ENCODE measurements around the gene GTF3C5. TPM values are rescaled to one million over a fixed set of nuclear protein-coding genes. Genes with fewer than 3 reads are reported as not detected.

The GTF3C5 gene
- total and polyA plus RNA-seq, 9 of the 15 experiments (the other 6 are each of a cell fraction or from before 2014, with no cell fraction given) = 3.8 to 118 (median 83.7) TPM

DNA sequence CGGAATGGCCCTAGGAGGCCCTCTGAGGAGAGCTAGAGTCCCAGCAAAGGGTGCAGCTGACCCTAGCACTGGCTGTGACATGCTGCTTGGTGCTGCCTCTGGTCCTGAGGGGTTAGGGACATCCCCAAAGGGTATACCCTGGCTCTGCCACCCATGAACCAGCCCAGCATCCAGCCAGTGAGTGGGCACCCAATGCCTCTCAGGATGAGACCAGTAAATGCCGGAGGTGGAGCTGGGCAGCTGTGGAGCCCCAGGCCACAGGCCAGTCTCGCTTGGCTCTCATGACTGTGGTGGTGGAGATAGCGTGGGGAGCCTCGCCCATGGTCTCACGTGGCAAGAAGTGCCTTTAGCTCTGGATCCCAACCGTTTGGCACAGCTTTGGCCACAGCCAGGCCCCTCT, 27.3 kb downstream of the GTF3C5 start:
- Histone ChIP-seq H3K27ac (ENCODE audit: extremely low read depth, low read depth, low read length) (no peak overlapping the region), H3K9me3 (replicated peaks; ENCODE audit: control insufficient read depth, insufficient read depth, low read depth, low read length) (no peaks in the 10 kb centered on the region), H3K9me1 (ENCODE audit: control insufficient read depth, insufficient read depth, low read length) (no peaks in the 10 kb centered on the region), H3K79me2 (ENCODE audit: control insufficient read depth, insufficient read depth, low read length) (no peaks in the 10 kb centered on the region), H4K20me1 (replicated peaks; ENCODE audit: control insufficient read depth, insufficient read depth, low read length) (no peaks in the 10 kb centered on the region; the same call in 1 of the 2 replicates), H3K27me3 (ENCODE audit: control insufficient read depth in 2 of 2, insufficient read depth in 2 of 2, low read length in 2 of 2) (no peaks in the 10 kb centered on the region), H2AFZ (ENCODE audit: low read depth, low read length) (no peak overlapping the region), H3K9ac (ENCODE audit: insufficient read depth in 1 of 2, low read depth in 2 of 2, low read length in 2 of 2) (peak overlapping the region in 1 of 2 experiments; percentile 31; a peak in 1 of 4 replicates), H3K4me1 (replicated peaks in 1 of 2; ENCODE audit: control insufficient read depth in 2 of 2, insufficient read depth in 2 of 2, low read length in 2 of 2) (peaks cover 20 to 51% of the 10 kb centered on the region in 2 experiments), H3K4me2 (ENCODE audit: insufficient read depth, low read length) (no peak overlapping the region), H3K36me3 (ENCODE audit: control insufficient read depth, insufficient read depth, low read length) (peaks cover 52% of the 10 kb centered on the region; the same call in 2 of the 3 replicates), H3K4me3 (no peak overlapping the region)
- ChIA-PET CTCF (ENCODE audit: low intra/inter-chr PET ratio) (no interaction called here), POLR2A (interaction anchor here (0.5 to 1.6 kb wide), 5 partner anchors 14 to 811 kb away, joined by 3 to 4 read pairs (median 3); partner anchors contain the start of gene GTF3C5)
- 73% methylated on average over 7 of the region's 7 CpGs for WGBS (ENCODE audit: insufficient coverage, low coverage, missing lambda C conversion rate)
- in situ Hi-C loops (cut with MboI) = no loop called here
- intact Hi-C loops (cut with micrococcal nuclease) = no loop called here
- BruUV-seq (replicated peaks) = TSS peak; percentile 78
- ATAC-seq (no peak), FAIRE-seq (no peak), DNase-seq (ENCODE audit: extremely low read depth in 1 of 4, low spot score in 3 of 4) (no peak)
- TF ChIP-seq ZNF696 (CRISPR knock-in tag; conservative IDR thresholded peaks at IDR 0.05) (no peak), CEBPB (tag; IDR thresholded peaks at IDR 0.05) (no peak), SNIP1 (IDR thresholded peaks at IDR 0.05; ENCODE audit: low read depth) (no peak), TEAD4 (IDR thresholded peaks at IDR 0.05; ENCODE audit: low read length) (no peak), TEAD4 (CRISPR knock-in tag; IDR thresholded peaks at IDR 0.05; ENCODE audit: borderline replicate concordance) (no peak)
- TF ChIP-seq, protein P1, sequence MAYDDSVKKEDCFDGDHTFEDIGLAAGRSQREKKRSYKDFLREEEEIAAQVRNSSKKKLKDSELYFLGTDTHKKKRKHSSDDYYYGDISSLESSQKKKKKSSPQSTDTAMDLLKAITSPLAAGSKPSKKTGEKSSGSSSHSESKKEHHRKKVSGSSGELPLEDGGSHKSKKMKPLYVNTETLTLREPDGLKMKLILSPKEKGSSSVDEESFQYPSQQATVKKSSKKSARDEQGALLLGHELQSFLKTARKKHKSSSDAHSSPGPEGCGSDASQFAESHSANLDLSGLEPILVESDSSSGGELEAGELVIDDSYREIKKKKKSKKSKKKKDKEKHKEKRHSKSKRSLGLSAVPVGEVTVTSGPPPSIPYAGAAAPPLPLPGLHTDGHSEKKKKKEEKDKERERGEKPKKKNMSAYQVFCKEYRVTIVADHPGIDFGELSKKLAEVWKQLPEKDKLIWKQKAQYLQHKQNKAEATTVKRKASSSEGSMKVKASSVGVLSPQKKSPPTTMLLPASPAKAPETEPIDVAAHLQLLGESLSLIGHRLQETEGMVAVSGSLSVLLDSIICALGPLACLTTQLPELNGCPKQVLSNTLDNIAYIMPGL (CRISPR knock-in tag; IDR thresholded peaks at IDR 0.05) = no peak
